RPMI7951 (cell line): ENCODE measurements around the gene GHR. TPM values are rescaled to one million over a fixed set of nuclear protein-coding genes. Genes with fewer than 3 reads are reported as not detected.
"Not testable (repeated sequence)": the region's sequence is repeated elsewhere in the genome, so short reads cannot be mapped to it uniquely, and the experiment has no call there.

Experiments used
- DNase-seq: peaks from one replicate; pipeline ENCODE4 v3.0.0-alpha.2; 2012; ENCODE audit warnings: low read depth
- total RNA-seq: library from RNA; depleted of rRNA; stranded (reverse); fragments of >200 nt; shearing (Covaris generic); gene quantifications from 2 replicates; pipeline ENCODE4 v1.2.3, GENCODE V29; 2014

Gene GHR
- total RNA-seq, 1 experiment from 2014 or later: under 0.01 TPM

- DNase-seq: no peak
Measured at GRCh38 chr5:42569325-42569724, 146.1 kb downstream of the GHR start.

GRCh38 chr5:42569953-42570548, 146.8 kb downstream of the GHR start:
- DNase-seq: no peak

- no peak for DNase-seq
Measured at GRCh38 chr5:42570966-42571960, 148.0 kb downstream of the GHR start.

GRCh38 chr5:42572313-42572712, 149.1 kb downstream of the GHR start:
- DNase-seq: no peak

- DNase-seq: no peak
Measured at GRCh38 chr5:42573386-42573785, 150.1 kb downstream of the GHR start.

- not testable (repeated sequence) for DNase-seq
Measured at GRCh38 chr5:42575914-42576313, 152.7 kb downstream of the GHR start.

GRCh38 chr5:42578901-42579300, 155.7 kb downstream of the GHR start:
- DNase-seq: not testable (repeated sequence)

- no peak for DNase-seq
Measured at GRCh38 chr5:42579320-42579719, 156.1 kb downstream of the GHR start.

GRCh38 chr5:42581845-42582244, 158.6 kb downstream of the GHR start:
- DNase-seq: no peak

GRCh38 chr5:42582723-42583122, 159.5 kb downstream of the GHR start:
- no peak for DNase-seq

GRCh38 chr5:42583322-42583721, 160.1 kb downstream of the GHR start:
- DNase-seq: peak; percentile 49

GRCh38 chr5:42586625-42587024, 163.4 kb downstream of the GHR start:
- peak; percentile 2 for DNase-seq

- DNase-seq: no peak
Measured at GRCh38 chr5:42587096-42587723, 164.0 kb downstream of the GHR start.

- no peak for DNase-seq
Measured at GRCh38 chr5:42590566-42590965, 167.3 kb downstream of the GHR start.

- DNase-seq: no peak
Measured at GRCh38 chr5:42591015-42591414, 167.8 kb downstream of the GHR start.

- DNase-seq: no peak
Measured at GRCh38 chr5:42592401-42593140, 169.3 kb downstream of the GHR start.

GRCh38 chr5:42593591-42593990, 170.4 kb downstream of the GHR start:
- no peak for DNase-seq

GRCh38 chr5:42595597-42595996, 172.4 kb downstream of the GHR start:
- DNase-seq: no peak

GRCh38 chr5:42596817-42597216, 173.6 kb downstream of the GHR start:
- no peak for DNase-seq

GRCh38 chr5:42597318-42597937, 174.2 kb downstream of the GHR start:
- no peak for DNase-seq

- no peak for DNase-seq
Measured at GRCh38 chr5:42598311-42598710, 175.1 kb downstream of the GHR start.
